HG03558 (cell line): Measurements from ENCODE around the gene RHOD.

Experiments used
- ATAC-seq: cut with Tn5 transposase; IDR thresholded peaks from one replicate; pipeline ENCODE4 v1.9.1; 2021; ENCODE audit warnings: moderate number of reproducible peaks; ENCODE audit not compliant: unreplicated experiment; ENCODE audit errors: extremely low read depth

Gene RHOD

DNA sequence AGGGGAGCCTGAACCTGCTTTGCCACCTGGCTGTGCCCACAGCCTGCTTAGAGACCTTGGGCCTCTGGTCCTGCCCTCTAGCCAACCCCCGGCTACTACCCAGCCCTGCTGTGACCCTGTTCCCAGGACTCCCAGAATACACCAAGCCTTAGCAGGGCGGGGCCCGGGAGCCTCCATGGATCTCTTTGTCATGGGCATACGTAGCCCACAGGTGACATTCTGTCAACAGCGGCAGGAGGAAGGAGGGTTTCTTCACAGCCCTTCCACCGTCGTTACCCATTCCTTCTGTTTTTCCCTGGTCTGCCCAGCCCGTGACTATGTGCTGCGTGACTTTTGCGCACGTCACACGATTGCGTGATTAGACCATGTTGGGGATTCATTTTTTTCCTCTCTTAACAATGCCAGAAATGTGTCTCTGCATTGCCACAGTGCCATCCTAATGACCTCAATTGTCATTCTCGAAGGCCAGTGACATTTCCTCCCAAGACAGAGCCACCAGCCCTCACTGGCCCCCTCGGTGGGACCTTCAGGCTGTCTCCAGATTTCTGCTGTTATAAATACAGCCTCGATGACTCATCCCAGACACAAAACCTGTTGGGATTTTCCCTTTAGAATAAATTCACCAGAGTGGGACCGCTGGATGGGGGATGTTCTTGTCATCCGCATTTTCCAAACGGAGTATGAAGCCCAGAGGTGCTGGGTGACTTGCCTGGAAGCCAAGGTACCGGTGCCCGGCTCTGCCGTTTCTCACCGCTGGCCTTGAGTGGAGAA, 24.7 kb upstream of the RHOD start:
- no peak for ATAC-seq

GRCh38 chr11:67032830-67033551, 23.7 kb upstream of the RHOD start:
- no peak for ATAC-seq

DNA sequence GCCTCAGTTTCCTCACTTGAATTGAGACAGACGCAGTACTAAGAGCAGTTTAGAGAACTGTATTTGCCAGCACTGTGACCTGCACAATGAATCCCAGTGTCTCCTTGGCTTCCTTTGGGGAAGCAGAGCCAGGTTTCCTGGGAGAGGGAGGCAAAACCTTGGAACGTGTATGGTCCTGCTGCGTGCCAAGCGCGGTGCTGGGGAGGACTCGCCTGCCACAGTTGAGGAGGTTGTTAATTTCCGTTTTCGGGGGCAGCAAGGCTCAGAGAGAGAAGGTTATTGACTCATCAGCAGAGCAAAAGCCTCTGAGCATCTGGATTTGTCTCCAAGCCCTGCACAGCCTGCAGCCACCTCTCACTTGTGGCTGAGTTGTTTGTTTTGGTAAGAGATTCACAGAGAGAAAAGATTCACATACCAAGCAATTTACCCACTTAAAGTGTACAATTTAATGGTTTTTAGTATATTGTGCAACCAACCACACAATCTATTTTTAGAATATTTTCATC, 22.9 kb upstream of the RHOD start:
- ATAC-seq, result no peak

DNA sequence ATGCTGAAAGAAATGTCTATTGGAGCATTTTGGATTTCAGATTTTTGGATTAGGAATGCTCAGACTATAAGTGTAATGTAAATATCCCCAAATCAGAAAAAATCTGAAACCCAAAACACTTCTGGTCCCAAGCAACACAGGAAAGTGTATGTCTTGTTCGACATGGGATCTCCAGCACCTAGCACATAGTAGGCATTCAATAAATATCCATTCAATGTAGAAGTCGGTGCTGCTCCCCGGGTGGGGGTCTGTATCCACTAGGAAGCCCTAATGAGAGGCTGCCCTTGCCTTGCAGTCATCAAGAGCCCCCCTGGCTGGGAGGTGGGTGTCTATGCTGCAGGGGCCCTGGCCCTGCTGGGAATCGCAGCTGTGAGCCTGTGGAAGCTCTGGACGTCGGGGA, 22.3 kb upstream of the RHOD start:
- no peak for ATAC-seq

- ATAC-seq, result no peak
Observed at GRCh38 chr11:67040147-67040546, 16.5 kb upstream of the RHOD start.

GRCh38 chr11:67041602-67042001, 15.0 kb upstream of the RHOD start:
- ATAC-seq, result no peak

- no peak for ATAC-seq
Observed at GRCh38 chr11:67043572-67044349, 12.9 kb upstream of the RHOD start.

DNA sequence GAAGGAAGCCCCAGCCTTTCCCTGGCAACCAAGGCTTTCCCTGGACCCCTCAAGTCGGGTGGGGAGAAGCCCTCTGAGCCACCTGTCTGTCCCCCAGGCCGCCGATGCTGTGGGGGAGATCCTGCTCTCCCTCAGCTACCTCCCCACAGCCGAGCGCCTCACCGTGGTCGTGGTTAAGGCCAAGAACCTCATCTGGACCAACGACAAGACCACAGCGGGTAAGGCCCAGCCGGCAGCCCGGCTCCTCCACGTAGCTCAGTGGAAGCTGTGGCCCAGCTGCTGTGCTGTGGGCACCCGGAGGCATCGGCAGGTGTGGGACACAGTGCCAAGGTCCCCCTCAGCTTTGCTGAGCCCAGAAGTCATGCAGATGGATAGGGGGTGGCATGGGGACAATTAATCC, 12.2 kb upstream of the RHOD start:
- ATAC-seq, result no peak

GRCh38 chr11:67045314-67045713, 11.3 kb upstream of the RHOD start:
- ATAC-seq, result no peak

DNA sequence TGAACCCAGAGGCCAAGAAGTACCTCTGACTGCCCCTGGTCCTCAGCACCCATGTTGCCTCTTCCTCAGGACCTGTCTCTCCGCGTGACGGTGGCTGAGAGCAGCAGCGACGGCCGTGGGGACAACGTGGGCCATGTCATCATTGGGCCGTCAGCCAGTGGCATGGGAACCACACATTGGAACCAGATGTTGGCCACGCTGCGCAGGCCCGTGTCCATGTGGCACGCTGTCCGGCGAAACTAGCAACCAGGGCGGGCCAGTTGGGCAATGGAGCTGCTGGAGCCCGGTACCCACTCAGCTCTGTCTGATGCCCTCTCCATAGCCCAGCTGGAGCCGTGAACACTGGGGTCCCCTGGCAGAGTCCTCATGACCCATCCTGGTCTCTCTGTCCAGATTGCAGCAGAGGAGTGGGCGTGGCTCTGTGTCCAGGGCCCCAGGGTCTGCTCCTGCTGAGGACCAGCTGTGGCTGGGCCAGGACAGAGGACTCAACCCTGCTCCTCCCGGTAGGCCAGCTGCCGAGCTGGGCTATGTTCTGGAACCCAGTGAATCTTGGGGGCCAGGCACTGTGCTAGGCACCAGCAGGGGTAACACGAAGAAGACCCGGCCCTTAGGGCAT, 8.0 kb upstream of the RHOD start:
- ATAC-seq, result no peak

DNA sequence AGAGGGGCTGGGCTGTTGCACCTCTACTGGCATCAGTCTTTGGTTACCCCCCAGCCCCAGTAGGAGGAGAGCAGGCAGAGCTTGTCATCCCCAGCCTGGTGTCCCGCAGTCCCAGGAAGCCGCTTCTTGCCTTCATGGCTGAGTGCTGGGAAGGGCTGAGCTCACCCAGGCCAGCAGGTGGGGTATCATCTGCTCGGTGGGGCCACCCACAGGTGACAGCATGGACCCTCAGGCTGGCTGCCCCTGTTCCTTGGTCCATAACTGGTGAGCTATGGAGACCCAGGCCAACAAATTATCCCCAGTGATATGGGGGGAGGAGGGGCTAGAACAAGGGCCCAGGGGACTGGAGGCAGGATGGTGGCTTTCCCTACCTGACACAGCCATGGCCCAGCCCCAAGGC, 6.5 kb upstream of the RHOD start:
- no peak for ATAC-seq

GRCh38 chr11:67051180-67051893, 5.3 kb upstream of the RHOD start:
- ATAC-seq, result no peak

DNA sequence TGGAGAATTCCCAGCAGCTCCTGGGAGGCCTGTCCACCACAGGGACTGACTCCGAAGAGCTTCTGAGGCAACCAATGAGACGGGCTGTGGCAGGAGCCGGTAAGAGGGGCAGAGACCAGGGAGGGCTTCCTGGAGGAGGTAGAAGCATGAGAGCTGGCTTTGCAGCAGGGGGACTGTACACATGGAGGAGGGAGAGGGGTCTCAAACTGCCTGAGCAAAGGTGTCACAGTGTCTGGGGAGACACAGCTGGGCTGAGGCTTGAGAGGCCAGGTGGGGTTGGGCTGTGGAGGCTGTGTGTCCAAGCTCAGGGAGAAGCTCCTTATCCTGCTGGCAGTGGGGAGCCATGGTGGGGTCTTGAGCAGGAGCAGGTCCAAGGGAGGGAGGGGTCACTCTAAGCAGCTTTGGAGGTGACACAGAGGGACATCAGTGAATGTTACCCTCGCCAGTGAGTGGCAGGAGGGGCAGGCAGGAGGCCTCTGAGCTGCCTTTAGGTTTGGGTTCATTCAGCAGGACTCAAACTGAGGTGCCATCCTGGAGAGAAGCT, 4.6 kb upstream of the RHOD start:
- no peak for ATAC-seq

DNA sequence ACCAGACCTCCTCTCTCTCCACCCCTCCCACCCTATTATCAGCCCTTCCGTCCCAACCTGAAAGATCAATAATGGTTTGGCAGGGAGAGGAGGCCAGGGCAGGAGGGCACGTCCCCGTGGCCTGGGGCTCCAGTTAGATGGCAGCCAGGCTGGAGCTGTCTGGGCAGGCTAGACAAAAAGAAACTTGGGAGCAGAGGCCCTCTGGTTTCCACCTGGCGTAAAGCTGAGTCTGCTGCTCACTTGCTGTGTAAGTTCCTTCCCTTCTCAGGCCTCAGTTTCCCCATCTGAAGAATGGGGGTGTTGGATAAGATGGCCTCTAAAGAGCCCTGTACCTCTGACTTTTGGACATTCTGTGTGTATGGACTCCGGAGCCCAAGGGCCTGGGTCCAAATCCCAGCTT, 3.8 kb upstream of the RHOD start:
- ATAC-seq, result no peak

DNA sequence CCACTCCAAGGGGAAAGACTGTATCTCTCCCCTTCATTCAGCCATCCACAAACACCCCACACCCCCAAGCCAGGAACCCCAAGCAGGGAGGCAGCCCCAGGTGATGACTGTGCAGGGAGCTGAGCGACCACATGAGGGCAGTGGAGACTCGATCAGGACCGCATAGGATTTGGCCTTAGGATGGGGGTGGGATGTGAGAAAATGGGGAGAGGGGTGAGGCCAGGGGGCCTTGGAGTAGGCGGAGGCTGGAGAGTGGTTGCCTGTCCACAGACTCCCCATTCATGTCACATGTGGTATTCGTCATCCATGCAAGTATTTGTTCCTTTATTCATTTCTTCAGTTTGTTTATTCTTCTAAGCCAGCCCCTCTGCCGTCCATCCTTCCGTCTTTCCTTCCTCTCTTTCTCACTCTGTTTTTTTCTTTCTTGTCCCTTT, 2.7 kb upstream of the RHOD start:
- no peak for ATAC-seq

DNA sequence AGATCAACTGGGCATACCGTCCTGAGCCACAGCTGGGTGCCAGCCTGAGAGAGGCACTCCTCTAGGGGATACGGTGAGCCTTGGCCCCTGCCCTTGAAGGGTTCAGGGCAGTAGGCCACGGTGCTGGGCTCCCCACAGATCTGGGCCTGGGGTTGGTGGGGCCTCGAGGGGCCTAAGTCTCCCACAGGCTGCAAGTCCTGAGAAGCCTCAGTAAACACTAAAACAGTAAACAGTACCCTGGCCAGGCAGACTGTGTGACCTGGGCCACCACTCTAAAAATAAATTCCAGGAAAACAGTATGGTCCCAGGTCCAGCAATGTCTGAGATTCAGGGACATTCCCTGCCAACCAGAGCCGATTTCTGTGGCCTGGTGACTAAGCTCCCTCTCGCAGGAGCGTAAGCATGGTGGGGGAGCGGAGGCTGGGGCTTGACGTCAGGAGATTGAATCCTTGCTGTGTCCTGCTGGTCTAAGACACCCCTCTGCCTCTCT, 2.3 kb upstream of the RHOD start:
- ATAC-seq, result no peak

DNA sequence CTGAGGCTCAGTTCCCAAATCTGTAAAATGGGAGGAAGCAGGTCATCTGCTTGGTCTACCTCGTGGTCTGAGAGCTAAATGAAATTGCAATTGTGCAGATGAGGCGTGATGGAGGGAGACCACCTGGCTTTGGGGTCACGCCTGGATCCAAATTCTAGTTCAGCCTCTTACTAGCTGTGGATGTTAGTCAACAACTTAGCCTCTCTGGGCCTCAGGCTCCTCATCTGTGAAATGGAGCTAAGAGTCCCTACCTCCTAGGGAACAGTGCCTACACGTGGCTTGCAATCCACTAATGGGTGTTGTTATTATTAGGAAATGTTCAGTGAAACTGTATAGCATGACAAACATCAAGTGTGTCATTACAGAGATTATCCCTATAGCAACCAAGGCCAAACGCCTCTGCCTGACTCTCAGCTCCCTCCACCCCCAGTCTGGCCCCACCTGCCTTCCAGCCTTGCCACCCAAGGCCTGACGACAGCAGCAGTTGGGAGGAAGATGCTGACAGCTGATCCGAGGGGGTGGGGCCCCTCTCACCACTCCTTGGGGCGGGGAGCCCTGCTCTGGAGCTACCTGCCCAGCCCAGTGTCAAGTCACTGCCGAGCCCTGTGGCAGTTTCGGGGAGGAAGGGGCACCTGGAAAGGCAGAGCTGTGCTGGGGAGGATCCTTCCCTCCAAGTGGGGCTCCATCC, 1.7 kb upstream of the RHOD start:
- no peak for ATAC-seq

DNA sequence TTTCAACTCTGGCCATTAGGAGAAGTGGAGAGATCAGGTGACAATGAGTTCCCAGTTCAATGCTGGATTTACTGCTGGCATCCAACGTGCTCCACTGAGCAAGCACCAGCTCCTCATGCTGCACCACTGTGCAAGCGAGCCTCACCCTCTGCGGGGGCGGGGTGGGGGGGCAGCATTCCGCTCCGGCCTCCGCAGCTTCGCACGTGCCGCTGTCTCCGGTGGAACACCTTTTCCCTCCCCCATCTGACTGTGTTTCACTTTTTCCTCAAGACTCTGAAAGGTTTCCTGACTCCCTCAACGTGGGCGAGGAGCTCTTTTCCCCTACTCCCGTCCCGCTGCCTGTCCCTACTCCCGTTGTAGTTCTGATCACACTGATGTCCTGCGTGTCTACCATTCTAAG, 835 bp upstream of the RHOD start:
- ATAC-seq, result no peak

- no peak for ATAC-seq
Observed at GRCh38 chr11:67057205-67057672, 592 bp downstream of the RHOD start.
